ENCODE results near the gene LDB2.

LDB2 gene

GRCh38 chr4:16626945-16627344 lies 271.5 kb downstream of the LDB2 start:
- H3K9me3 ChIP-seq (ENCODE audit: insufficient read depth, low read depth, low read length): no peaks in the 10 kb centered on the region
- no peaks in the 10 kb centered on the region for H3K27me3 ChIP-seq (ENCODE audit: insufficient read depth, low read length)
- H3K4me3 ChIP-seq (ENCODE audit: low read length): no peak overlapping the region
- no peaks in the 10 kb centered on the region for H3K4me1 ChIP-seq (ENCODE audit: insufficient read depth, low read length)
- no peak overlapping the region for H3K9ac ChIP-seq (ENCODE audit: low read depth, low read length)
- no peak overlapping the region for H3K27ac ChIP-seq (ENCODE audit: low read length)
- H3K36me3 ChIP-seq (ENCODE audit: insufficient read depth, low read depth, low read length): no peaks in the 10 kb centered on the region

DNA sequence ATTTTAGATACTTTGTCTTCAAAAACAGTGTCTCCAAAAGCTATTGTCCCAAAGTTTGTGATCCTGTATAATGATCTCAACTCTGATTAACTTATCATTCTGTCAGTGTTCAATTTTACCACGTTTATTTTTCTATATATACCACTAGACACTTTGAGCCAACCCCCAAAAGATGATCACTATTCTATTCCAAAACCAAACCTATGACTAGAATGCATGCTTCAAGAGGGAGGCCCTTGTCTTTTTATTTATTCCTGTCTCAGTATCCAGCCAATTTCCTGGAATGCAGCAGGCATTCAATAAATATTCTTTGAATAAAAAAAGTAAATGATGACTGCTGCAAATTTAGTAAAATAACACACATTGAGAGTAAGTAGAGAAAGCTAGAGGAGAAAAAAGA lies 275.6 kb downstream of the LDB2 start:
- H3K4me1 ChIP-seq (ENCODE audit: insufficient read depth, low read length): no peaks in the 10 kb centered on the region
- no peak overlapping the region for H3K4me3 ChIP-seq (ENCODE audit: low read length)
- H3K9ac ChIP-seq (ENCODE audit: low read depth, low read length): no peak overlapping the region
- H3K27ac ChIP-seq (ENCODE audit: low read length): no peak overlapping the region
- H3K36me3 ChIP-seq (ENCODE audit: insufficient read depth, low read depth, low read length): no peaks in the 10 kb centered on the region
- H3K27me3 ChIP-seq (ENCODE audit: insufficient read depth, low read length): no peaks in the 10 kb centered on the region
- no peaks in the 10 kb centered on the region for H3K9me3 ChIP-seq (ENCODE audit: insufficient read depth, low read depth, low read length)

DNA sequence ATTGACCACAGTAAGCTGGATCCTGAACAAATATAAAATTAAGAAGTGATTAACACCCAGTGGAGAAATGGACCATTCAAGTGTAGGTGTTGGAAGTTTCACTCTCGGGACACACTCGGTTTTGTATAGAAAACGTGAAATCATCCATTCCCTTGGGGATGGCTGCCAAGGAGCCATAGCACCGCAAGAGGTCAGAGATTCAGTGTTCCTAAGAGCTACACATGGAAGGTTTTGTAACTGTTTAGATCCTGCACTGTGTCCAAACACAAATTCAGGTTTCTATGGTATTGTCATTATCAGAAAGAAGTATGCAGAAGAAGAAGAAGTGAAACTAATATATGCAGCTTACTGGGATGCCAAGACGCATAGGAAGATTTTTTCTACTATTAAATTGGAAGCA lies 281.0 kb downstream of the LDB2 start:
- H3K27me3 ChIP-seq (ENCODE audit: insufficient read depth, low read length): no peaks in the 10 kb centered on the region
- H3K9me3 ChIP-seq (ENCODE audit: insufficient read depth, low read depth, low read length): no peaks in the 10 kb centered on the region
- H3K9ac ChIP-seq (ENCODE audit: low read depth, low read length): no peak overlapping the region
- no peak overlapping the region for H3K27ac ChIP-seq (ENCODE audit: low read length)
- H3K36me3 ChIP-seq (ENCODE audit: insufficient read depth, low read depth, low read length): no peaks in the 10 kb centered on the region
- no peak overlapping the region for H3K4me3 ChIP-seq (ENCODE audit: low read length)
- H3K4me1 ChIP-seq (ENCODE audit: insufficient read depth, low read length): peaks cover 3% of the 10 kb centered on the region; the same call in 1 of the 2 replicates

DNA sequence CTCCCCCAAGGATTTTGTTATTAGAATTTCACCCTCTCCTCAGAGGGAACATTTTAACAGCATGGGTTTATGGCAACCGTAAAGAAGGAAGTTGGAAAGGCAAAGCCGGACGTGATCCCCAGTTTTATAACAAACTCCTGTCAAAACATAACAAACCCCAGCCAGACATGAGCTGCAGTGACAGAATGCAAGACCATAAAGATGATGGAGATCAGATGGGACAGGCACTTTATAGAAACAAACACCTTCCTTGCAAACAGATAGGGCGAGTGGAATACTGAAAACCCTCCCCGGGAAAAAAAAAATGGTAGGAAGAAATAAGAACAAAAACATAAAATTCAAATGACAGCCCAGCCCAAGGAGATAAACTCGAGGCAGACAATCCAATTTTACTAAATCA lies 281.4 kb downstream of the LDB2 start:
- Histone ChIP-seq H3K27ac (ENCODE audit: low read length) (no peak overlapping the region), H3K9me3 (ENCODE audit: insufficient read depth, low read depth, low read length) (no peaks in the 10 kb centered on the region), H3K27me3 (ENCODE audit: insufficient read depth, low read length) (no peaks in the 10 kb centered on the region), H3K4me1 (ENCODE audit: insufficient read depth, low read length) (peaks cover 3% of the 10 kb centered on the region; the same call in 1 of the 2 replicates), H3K9ac (ENCODE audit: low read depth, low read length) (no peak overlapping the region), H3K4me3 (ENCODE audit: low read length) (no peak overlapping the region), H3K36me3 (ENCODE audit: insufficient read depth, low read depth, low read length) (no peaks in the 10 kb centered on the region)

DNA sequence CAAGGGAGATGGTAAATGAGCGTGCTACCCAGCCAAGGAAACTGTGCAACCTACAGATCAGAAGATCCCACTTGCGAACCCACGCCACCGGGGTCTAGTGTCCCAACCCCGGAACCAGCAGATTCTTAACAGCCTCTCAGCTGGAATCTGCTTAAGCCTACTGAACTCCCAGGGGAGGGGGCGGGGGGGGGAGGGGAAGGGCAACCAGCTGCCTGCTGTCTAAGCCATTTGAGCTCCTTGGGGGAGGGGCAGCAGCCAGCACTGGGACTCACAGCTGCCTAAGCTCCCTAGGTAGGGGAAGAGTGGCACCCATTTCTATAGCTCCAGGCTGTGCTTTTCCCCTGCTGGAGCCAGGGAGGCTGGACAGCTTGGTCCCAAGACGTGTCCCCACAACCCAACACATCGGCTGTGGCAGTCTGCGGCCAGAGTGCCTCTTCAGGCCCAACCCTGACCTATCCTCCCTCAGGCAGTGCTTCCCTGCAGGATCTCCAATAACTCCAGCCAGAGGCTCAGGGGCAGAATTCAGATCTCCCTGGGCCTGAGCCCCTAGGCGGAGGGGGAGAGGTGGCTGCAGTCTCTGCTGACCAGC lies 289.2 kb downstream of the LDB2 start:
- Histone ChIP-seq H3K27me3 (ENCODE audit: insufficient read depth, low read length) (no peaks in the 10 kb centered on the region), H3K9me3 (ENCODE audit: insufficient read depth, low read depth, low read length) (no peaks in the 10 kb centered on the region), H3K36me3 (ENCODE audit: insufficient read depth, low read depth, low read length) (no peaks in the 10 kb centered on the region), H3K4me1 (ENCODE audit: insufficient read depth, low read length) (peaks cover 28% of the 10 kb centered on the region; the same call in 1 of the 2 replicates), H3K4me3 (ENCODE audit: low read length) (no peak overlapping the region), H3K27ac (ENCODE audit: low read length) (no peak overlapping the region), H3K9ac (ENCODE audit: low read depth, low read length) (no peak overlapping the region)

- no peaks in the 10 kb centered on the region for H3K36me3 ChIP-seq (ENCODE audit: insufficient read depth, low read depth, low read length)
- no peak overlapping the region for H3K9ac ChIP-seq (ENCODE audit: low read depth, low read length)
- H3K27me3 ChIP-seq (ENCODE audit: insufficient read depth, low read length): no peaks in the 10 kb centered on the region
- H3K4me3 ChIP-seq (ENCODE audit: low read length): no peak overlapping the region
- H3K4me1 ChIP-seq (ENCODE audit: insufficient read depth, low read length): peaks cover 28% of the 10 kb centered on the region; the same call in 1 of the 2 replicates
- H3K9me3 ChIP-seq (ENCODE audit: insufficient read depth, low read depth, low read length): no peaks in the 10 kb centered on the region
- H3K27ac ChIP-seq (ENCODE audit: low read length): no peak overlapping the region
These were observed 289.8 kb downstream of the LDB2 start for GRCh38 chr4:16608611-16609125.

DNA sequence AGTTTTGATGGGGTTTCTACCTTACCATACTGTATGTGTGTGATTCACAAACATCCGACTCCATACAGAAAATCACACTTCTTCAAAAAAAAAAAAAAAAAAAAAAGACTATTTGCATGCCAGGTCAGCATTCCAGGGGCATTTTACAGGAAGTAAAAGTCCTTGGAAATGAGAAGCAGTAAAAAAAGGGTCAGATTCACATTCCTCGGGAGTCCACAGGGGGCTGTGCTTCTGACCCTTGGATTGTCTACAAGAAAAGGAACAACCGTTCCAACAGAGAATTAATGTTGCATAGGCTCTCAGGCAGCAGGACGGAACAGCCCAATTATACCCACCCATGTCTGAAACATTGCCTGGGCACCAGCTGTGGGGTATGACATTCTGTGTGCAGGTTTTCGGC lies 290.3 kb downstream of the LDB2 start:
- H3K27me3 ChIP-seq (ENCODE audit: insufficient read depth, low read length): no peaks in the 10 kb centered on the region
- H3K4me1 ChIP-seq (ENCODE audit: insufficient read depth, low read length): peaks cover 25% of the 10 kb centered on the region; the same call in 1 of the 2 replicates
- H3K9me3 ChIP-seq (ENCODE audit: insufficient read depth, low read depth, low read length): no peaks in the 10 kb centered on the region
- no peak overlapping the region for H3K4me3 ChIP-seq (ENCODE audit: low read length)
- no peak overlapping the region for H3K9ac ChIP-seq (ENCODE audit: low read depth, low read length)
- H3K27ac ChIP-seq (ENCODE audit: low read length): no peak overlapping the region
- no peaks in the 10 kb centered on the region for H3K36me3 ChIP-seq (ENCODE audit: insufficient read depth, low read depth, low read length)

DNA sequence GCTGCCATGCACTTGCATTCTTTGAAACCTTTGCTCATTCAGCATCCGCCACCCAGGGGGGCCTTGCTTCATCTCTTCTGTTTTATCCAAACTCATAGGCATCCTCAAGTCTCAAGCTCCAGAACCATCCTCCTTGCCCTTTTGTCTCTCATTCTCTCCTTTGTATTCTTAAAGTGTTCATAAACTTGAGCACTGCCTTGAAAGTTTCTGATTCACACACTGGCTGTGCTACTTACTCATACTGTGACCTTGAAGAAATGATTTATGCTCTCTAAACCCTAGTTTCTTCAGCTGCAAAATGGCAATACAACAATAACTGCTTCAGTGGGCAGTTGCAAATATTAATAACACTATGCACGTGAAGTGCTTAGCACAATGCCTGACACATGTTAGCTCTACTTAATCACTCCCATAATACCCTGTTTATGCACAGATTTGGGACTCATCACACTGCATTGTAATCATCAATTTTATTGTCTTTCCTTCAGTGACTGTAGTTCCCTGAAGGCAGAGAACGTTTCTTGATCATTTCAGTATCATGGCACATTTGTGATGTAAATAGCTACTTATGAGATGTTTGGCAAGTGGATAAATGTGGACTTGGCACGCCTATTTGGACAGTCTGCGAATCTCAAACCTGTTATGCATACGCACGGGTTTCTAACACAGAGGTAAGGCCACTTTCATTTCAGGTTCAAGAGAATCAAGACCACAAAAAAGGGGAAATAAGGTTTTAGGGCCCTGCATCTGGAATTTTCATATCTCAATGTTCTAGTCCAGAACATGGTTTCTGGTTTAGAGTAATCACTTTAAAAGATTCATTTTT lies 291.0 kb downstream of the LDB2 start:
- no peaks in the 10 kb centered on the region for H3K36me3 ChIP-seq (ENCODE audit: insufficient read depth, low read depth, low read length)
- H3K27me3 ChIP-seq (ENCODE audit: insufficient read depth, low read length): no peaks in the 10 kb centered on the region
- H3K27ac ChIP-seq (ENCODE audit: low read length): no peak overlapping the region
- no peaks in the 10 kb centered on the region for H3K9me3 ChIP-seq (ENCODE audit: insufficient read depth, low read depth, low read length)
- no peak overlapping the region for H3K4me3 ChIP-seq (ENCODE audit: low read length)
- H3K4me1 ChIP-seq (ENCODE audit: insufficient read depth, low read length): peaks cover 25% of the 10 kb centered on the region; the same call in 1 of the 2 replicates
- no peak overlapping the region for H3K9ac ChIP-seq (ENCODE audit: low read depth, low read length)

- H3K9ac ChIP-seq (ENCODE audit: low read depth, low read length): no peak overlapping the region
- no peaks in the 10 kb centered on the region for H3K27me3 ChIP-seq (ENCODE audit: insufficient read depth, low read length)
- H3K36me3 ChIP-seq (ENCODE audit: insufficient read depth, low read depth, low read length): no peaks in the 10 kb centered on the region
- no peaks in the 10 kb centered on the region for H3K9me3 ChIP-seq (ENCODE audit: insufficient read depth, low read depth, low read length)
- peaks cover 25% of the 10 kb centered on the region; the same call in 1 of the 2 replicates for H3K4me1 ChIP-seq (ENCODE audit: insufficient read depth, low read length)
- no peak overlapping the region for H3K27ac ChIP-seq (ENCODE audit: low read length)
- H3K4me3 ChIP-seq (ENCODE audit: low read length): no peak overlapping the region
These were observed 291.8 kb downstream of the LDB2 start for GRCh38 chr4:16606691-16607090.

DNA sequence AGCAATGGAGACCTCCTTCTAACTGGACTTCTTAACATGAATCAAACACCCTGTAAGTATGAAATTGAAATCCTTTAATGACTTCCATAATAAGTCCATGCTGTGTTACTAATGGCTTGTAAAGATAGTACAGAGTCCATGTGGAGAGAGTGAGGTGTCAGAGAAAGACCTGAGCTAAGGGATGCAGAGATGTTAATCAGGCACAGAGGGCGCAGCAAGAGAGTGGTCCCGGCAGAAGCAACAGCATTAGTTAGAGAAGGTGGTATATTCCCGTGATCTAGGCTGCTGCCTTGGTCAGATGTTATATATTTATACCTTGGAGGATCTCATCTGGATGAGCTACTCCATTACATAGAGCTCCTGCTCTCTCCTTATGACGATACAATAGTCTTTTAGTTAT lies 295.3 kb downstream of the LDB2 start:
- H3K4me1 ChIP-seq (ENCODE audit: insufficient read depth, low read length): peaks cover 24% of the 10 kb centered on the region; the same call in 1 of the 2 replicates
- no peaks in the 10 kb centered on the region for H3K27me3 ChIP-seq (ENCODE audit: insufficient read depth, low read length)
- no peak overlapping the region for H3K27ac ChIP-seq (ENCODE audit: low read length)
- no peak overlapping the region for H3K9ac ChIP-seq (ENCODE audit: low read depth, low read length)
- H3K36me3 ChIP-seq (ENCODE audit: insufficient read depth, low read depth, low read length): no peaks in the 10 kb centered on the region
- H3K4me3 ChIP-seq (ENCODE audit: low read length): no peak overlapping the region
- no peaks in the 10 kb centered on the region for H3K9me3 ChIP-seq (ENCODE audit: insufficient read depth, low read depth, low read length)

- no peak overlapping the region for H3K27ac ChIP-seq (ENCODE audit: low read length)
- no peak overlapping the region for H3K9ac ChIP-seq (ENCODE audit: low read depth, low read length)
- no peaks in the 10 kb centered on the region for H3K9me3 ChIP-seq (ENCODE audit: insufficient read depth, low read depth, low read length)
- no peaks in the 10 kb centered on the region for H3K27me3 ChIP-seq (ENCODE audit: insufficient read depth, low read length)
- H3K4me3 ChIP-seq (ENCODE audit: low read length): no peak overlapping the region
- no peaks in the 10 kb centered on the region for H3K36me3 ChIP-seq (ENCODE audit: insufficient read depth, low read depth, low read length)
- H3K4me1 ChIP-seq (ENCODE audit: insufficient read depth, low read length): peaks cover 11% of the 10 kb centered on the region; the same call in 1 of the 2 replicates
These were observed 299.7 kb downstream of the LDB2 start for GRCh38 chr4:16598597-16599206.

All from iPS-20b (cell line).